GM12878 (cell line): Measurements from ENCODE around the gene NRG3.

ENCODE experiments used
- BACH1 ChIP-seq: fragments of 450-650 bp; IDR thresholded peaks from 2 replicates; pipeline ENCODE4 v1.6.1; 2017; ENCODE audit warnings: mild to moderate bottlenecking, borderline replicate concordance
- ETV6 ChIP-seq, 2 experiments: fragments of 450-650 bp in 1 of 2; IDR thresholded peaks in 1 of 2; conservative IDR thresholded peaks in 1 of 2; 2 replicates each; pipeline ENCODE4 v1.6.1; 2014; ENCODE audit warnings: antibody characterized with exemption in 1 of 2, borderline replicate concordance in 1 of 2, low read depth in 1 of 2, mild to moderate bottlenecking in 1 of 2, moderate library complexity in 1 of 2
- EZH2 ChIP-seq: IDR thresholded peaks from 2 replicates; pipeline ENCODE4 v1.6.1; 2012; ENCODE audit warnings: low read depth, mild to moderate bottlenecking, control low read depth, inconsistent platforms, low read length, borderline replicate concordance; ENCODE audit not compliant: control insufficient read depth
- NFXL1 ChIP-seq: fragments of 450-650 bp; IDR thresholded peaks from 2 replicates; pipeline ENCODE4 v1.6.1; 2017; ENCODE audit warnings: antibody characterized with exemption, mild to moderate bottlenecking, borderline replicate concordance
- POLR2A ChIP-seq: IDR thresholded peaks from 2 replicates; pipeline ENCODE4 v1.6.1; 2011; ENCODE audit warnings: low read depth, mild to moderate bottlenecking, low read length
- TAF1 ChIP-seq: IDR thresholded peaks from 2 replicates; pipeline ENCODE4 v1.6.1; 2011; ENCODE audit warnings: mild to moderate bottlenecking, low read depth, low read length, borderline replicate concordance
- YY1 ChIP-seq: IDR thresholded peaks from 2 replicates; pipeline ENCODE4 v1.6.1; 2011; ENCODE audit warnings: low read depth, mild to moderate bottlenecking, low read length
- TF ChIP-seq, protein P1 (sequence below): fragments of 450-650 bp; IDR thresholded peaks from 2 replicates; pipeline ENCODE4 v1.6.1; 2016; ENCODE audit warnings: mild to moderate bottlenecking
- TF ChIP-seq, protein P2 (sequence below), 3 experiments: IDR thresholded peaks in 2 of 3; conservative IDR thresholded peaks in 1 of 3; 2 replicates each; pipeline ENCODE4 v1.5.1; 2011; ENCODE audit warnings: low read depth in 3 of 3, low read length in 3 of 3, mild to moderate bottlenecking in 3 of 3, control low read depth in 2 of 3, moderate library complexity in 2 of 3, inconsistent platforms in 1 of 3, mixed read lengths in 1 of 3; ENCODE audit not compliant: control insufficient read depth in 2 of 3, insufficient read depth in 1 of 3; ENCODE audit errors: extremely low read depth in 1 of 3

DNA sequence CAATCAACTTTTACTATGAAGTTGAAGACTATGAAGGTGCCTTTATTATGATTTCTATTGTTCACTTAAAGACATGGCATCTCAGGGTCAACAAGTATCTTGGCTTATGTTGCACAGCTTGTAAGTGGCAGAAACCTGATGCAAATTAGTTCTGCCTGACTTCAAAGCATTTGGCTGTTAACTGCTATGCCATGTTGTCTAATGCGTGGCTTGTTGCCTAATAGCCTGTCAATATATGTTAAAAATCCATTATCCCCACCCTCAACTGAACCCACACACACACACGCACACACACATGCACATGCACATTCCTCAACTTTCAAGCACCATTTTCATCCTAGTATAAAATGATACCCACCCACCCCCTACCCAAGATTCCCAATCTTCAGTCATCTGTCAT is 217.1 kb downstream of the NRG3 start:
- TF ChIP-seq, protein P1, sequence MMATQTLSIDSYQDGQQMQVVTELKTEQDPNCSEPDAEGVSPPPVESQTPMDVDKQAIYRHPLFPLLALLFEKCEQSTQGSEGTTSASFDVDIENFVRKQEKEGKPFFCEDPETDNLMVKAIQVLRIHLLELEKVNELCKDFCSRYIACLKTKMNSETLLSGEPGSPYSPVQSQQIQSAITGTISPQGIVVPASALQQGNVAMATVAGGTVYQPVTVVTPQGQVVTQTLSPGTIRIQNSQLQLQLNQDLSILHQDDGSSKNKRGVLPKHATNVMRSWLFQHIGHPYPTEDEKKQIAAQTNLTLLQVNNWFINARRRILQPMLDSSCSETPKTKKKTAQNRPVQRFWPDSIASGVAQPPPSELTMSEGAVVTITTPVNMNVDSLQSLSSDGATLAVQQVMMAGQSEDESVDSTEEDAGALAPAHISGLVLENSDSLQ: no peak
- TF ChIP-seq, protein P2, sequence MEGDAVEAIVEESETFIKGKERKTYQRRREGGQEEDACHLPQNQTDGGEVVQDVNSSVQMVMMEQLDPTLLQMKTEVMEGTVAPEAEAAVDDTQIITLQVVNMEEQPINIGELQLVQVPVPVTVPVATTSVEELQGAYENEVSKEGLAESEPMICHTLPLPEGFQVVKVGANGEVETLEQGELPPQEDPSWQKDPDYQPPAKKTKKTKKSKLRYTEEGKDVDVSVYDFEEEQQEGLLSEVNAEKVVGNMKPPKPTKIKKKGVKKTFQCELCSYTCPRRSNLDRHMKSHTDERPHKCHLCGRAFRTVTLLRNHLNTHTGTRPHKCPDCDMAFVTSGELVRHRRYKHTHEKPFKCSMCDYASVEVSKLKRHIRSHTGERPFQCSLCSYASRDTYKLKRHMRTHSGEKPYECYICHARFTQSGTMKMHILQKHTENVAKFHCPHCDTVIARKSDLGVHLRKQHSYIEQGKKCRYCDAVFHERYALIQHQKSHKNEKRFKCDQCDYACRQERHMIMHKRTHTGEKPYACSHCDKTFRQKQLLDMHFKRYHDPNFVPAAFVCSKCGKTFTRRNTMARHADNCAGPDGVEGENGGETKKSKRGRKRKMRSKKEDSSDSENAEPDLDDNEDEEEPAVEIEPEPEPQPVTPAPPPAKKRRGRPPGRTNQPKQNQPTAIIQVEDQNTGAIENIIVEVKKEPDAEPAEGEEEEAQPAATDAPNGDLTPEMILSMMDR (IDR thresholded peaks at IDR 0.05 in 2 of 3, conservative IDR thresholded peaks at IDR 0.05 in 1 of 3; ENCODE audit: control insufficient read depth in 2 of 3, extremely low read depth in 1 of 3, insufficient read depth in 1 of 3, low read depth in 3 of 3, low read length in 3 of 3): no peak
- TF ChIP-seq POLR2A: no peak
- no peak for TF ChIP-seq ETV6 (conservative IDR thresholded peaks at IDR 0.05 in 1 of 2, IDR thresholded peaks at IDR 0.05 in 1 of 2; ENCODE audit: borderline replicate concordance in 1 of 2, low read depth in 1 of 2)
- no peak for TF ChIP-seq EZH2
- TF ChIP-seq YY1: no peak
- no peak for TF ChIP-seq TAF1
- TF ChIP-seq NFXL1: no peak
- no peak for TF ChIP-seq BACH1
